Measurements from ENCODE around the gene LIPT2. TPM values are rescaled to one million over a fixed set of nuclear protein-coding genes. Genes with fewer than 3 reads are reported as not detected.

Gene LIPT2
- total RNA-seq, 6 experiments from 2014 or later = 0.89 to 2.9 (median 2.1) TPM

- DNase-seq = no peak
- H3K9me3 ChIP-seq = no peaks in the 10 kb centered on the region
- TF ChIP-seq POLR2A (IDR thresholded peaks at IDR 0.05) = no peak
- TF ChIP-seq, protein P1, sequence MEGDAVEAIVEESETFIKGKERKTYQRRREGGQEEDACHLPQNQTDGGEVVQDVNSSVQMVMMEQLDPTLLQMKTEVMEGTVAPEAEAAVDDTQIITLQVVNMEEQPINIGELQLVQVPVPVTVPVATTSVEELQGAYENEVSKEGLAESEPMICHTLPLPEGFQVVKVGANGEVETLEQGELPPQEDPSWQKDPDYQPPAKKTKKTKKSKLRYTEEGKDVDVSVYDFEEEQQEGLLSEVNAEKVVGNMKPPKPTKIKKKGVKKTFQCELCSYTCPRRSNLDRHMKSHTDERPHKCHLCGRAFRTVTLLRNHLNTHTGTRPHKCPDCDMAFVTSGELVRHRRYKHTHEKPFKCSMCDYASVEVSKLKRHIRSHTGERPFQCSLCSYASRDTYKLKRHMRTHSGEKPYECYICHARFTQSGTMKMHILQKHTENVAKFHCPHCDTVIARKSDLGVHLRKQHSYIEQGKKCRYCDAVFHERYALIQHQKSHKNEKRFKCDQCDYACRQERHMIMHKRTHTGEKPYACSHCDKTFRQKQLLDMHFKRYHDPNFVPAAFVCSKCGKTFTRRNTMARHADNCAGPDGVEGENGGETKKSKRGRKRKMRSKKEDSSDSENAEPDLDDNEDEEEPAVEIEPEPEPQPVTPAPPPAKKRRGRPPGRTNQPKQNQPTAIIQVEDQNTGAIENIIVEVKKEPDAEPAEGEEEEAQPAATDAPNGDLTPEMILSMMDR (IDR thresholded peaks at IDR 0.05) = no peak
- H3K27ac ChIP-seq = peak overlapping the region in 1 of 3 donors; percentile 58
- peaks cover 0 to 22% (median 6%) of the 10 kb centered on the region in 4 donors for H3K4me1 ChIP-seq
- H3K27me3 ChIP-seq = no peaks in the 10 kb centered on the region
- WGBS (ENCODE audit: insufficient coverage, low coverage, low lambda C conversion rate, missing lambda C conversion rate) = 68% methylated on average over 3 of the region's 5 CpGs
- ATAC-seq = no peak
- H3K4me3 ChIP-seq = no peak overlapping the region
- no peaks in the 10 kb centered on the region for H3K36me3 ChIP-seq
- intact Hi-C loops (cut with DNase I) = no loop called here
These were observed 30.9 kb downstream of the LIPT2 start for GRCh38 chr11:74462631-74463030.

GRCh38 chr11:74462009-74462408 is 31.5 kb downstream of the LIPT2 start:
- DNase-seq (peak; percentile 82 to 92 (median 87)), ATAC-seq (peak; percentile 92 to 97 (median 94))
- intact Hi-C loops (cut with DNase I) = no loop called here
- H3K9me3 ChIP-seq = no peaks in the 10 kb centered on the region
- H3K4me1 ChIP-seq = peaks cover 0 to 18% (median 6%) of the 10 kb centered on the region in 4 donors
- no peaks in the 10 kb centered on the region for H3K36me3 ChIP-seq
- no peaks in the 10 kb centered on the region for H3K27me3 ChIP-seq
- WGBS (ENCODE audit: insufficient coverage, low coverage, low lambda C conversion rate, missing lambda C conversion rate) = 0% methylated on average over 2 of the region's 2 CpGs
- peak overlapping the region; percentile 5 to 52 (median 23) for H3K4me3 ChIP-seq
- TF ChIP-seq, protein P1 (IDR thresholded peaks at IDR 0.05) = no peak
- TF ChIP-seq POLR2A (IDR thresholded peaks at IDR 0.05) = no peak
- H3K27ac ChIP-seq = peak overlapping the region; percentile 52 to 70 (median 58)

- TF ChIP-seq, protein P1 (IDR thresholded peaks at IDR 0.05) = no peak
- TF ChIP-seq POLR2A (IDR thresholded peaks at IDR 0.05) = no peak
- DNase-seq (no peak), ATAC-seq (peak in 3 of 4 donors; percentile 25 to 39 (median 34))
- WGBS (ENCODE audit: insufficient coverage, low coverage, low lambda C conversion rate, missing lambda C conversion rate) = 59% methylated on average over 2 of the region's 2 CpGs
- H3K9me3 ChIP-seq = no peaks in the 10 kb centered on the region
- intact Hi-C loops (cut with DNase I) = no loop called here
- H3K4me1 ChIP-seq = peaks cover 0 to 18% (median 6%) of the 10 kb centered on the region in 4 donors
- H3K4me3 ChIP-seq = peak overlapping the region in 1 of 3 donors; percentile 52
- H3K36me3 ChIP-seq = no peaks in the 10 kb centered on the region
- no peaks in the 10 kb centered on the region for H3K27me3 ChIP-seq
- H3K27ac ChIP-seq = peak overlapping the region in 2 of 3 donors; percentile 12 to 27
These were observed 32.9 kb downstream of the LIPT2 start for GRCh38 chr11:74460481-74461154.

GRCh38 chr11:74460065-74460464 is 33.5 kb downstream of the LIPT2 start:
- TF ChIP-seq POLR2A (IDR thresholded peaks at IDR 0.05) = no peak
- TF ChIP-seq, protein P1 (IDR thresholded peaks at IDR 0.05) = no peak
- intact Hi-C loops (cut with DNase I) = no loop called here
- H3K27me3 ChIP-seq = no peaks in the 10 kb centered on the region
- 61% methylated on average over 3 of the region's 4 CpGs for WGBS (ENCODE audit: insufficient coverage, low coverage, low lambda C conversion rate, missing lambda C conversion rate)
- ATAC-seq = no peak
- peak overlapping the region in 2 of 3 donors; percentile 12 to 27 for H3K27ac ChIP-seq
- no peak for DNase-seq
- H3K9me3 ChIP-seq = no peaks in the 10 kb centered on the region
- H3K36me3 ChIP-seq = no peaks in the 10 kb centered on the region
- peak overlapping the region in 1 of 3 donors; percentile 52 for H3K4me3 ChIP-seq
- H3K4me1 ChIP-seq = peaks cover 0 to 18% (median 6%) of the 10 kb centered on the region in 4 donors
